ENCODE results near the gene ASF1A. TPM values are rescaled to one million over a fixed set of nuclear protein-coding genes. Genes with fewer than 3 reads are reported as not detected.

The ASF1A gene
- total RNA-seq, 2 donors from 2014 or later = 15.9 to 36.4 TPM

- H3K27ac Mint-ChIP-seq = no peak overlapping the region
- H3K9me3 Mint-ChIP-seq = no peaks in the 10 kb centered on the region
- ATAC-seq (no peak), DNase-seq (ENCODE audit: low spot score) (no peak)
- no peaks in the 10 kb centered on the region for H3K27me3 Mint-ChIP-seq
- H3K4me1 Mint-ChIP-seq (ENCODE audit: low read depth in 2 of 2) = peaks cover 0 to under 1% of the 10 kb centered on the region in 2 donors
- no peak overlapping the region for H3K4me3 Mint-ChIP-seq
- peaks cover 23% of the 10 kb centered on the region for H3K36me3 Mint-ChIP-seq
These were observed 14.5 kb downstream of the ASF1A start for GRCh38 chr6:118908441-118908840.

GRCh38 chr6:118912646-118913045 lies 18.7 kb downstream of the ASF1A start:
- H3K36me3 Mint-ChIP-seq = peaks cover 20% of the 10 kb centered on the region
- ATAC-seq = no peak
- H3K4me3 Mint-ChIP-seq = no peak overlapping the region
- no peaks in the 10 kb centered on the region for H3K4me1 Mint-ChIP-seq (ENCODE audit: low read depth in 2 of 2)
- H3K27me3 Mint-ChIP-seq = no peaks in the 10 kb centered on the region
- H3K9me3 Mint-ChIP-seq = no peaks in the 10 kb centered on the region
- H3K27ac Mint-ChIP-seq = no peak overlapping the region
- DNase-seq (ENCODE audit: low spot score) = no peak

- H3K9me3 Mint-ChIP-seq = no peaks in the 10 kb centered on the region
- H3K4me3 Mint-ChIP-seq = no peak overlapping the region
- peaks cover 21% of the 10 kb centered on the region for H3K36me3 Mint-ChIP-seq
- H3K4me1 Mint-ChIP-seq (ENCODE audit: low read depth in 2 of 2) = no peaks in the 10 kb centered on the region
- H3K27ac Mint-ChIP-seq = no peak overlapping the region
- ATAC-seq (no peak), DNase-seq (ENCODE audit: low spot score) (no peak)
- no peaks in the 10 kb centered on the region for H3K27me3 Mint-ChIP-seq
These were observed 19.2 kb downstream of the ASF1A start for GRCh38 chr6:118913161-118913560.

GRCh38 chr6:118914598-118914997 lies 20.6 kb downstream of the ASF1A start:
- H3K4me1 Mint-ChIP-seq (ENCODE audit: low read depth in 2 of 2) = no peaks in the 10 kb centered on the region
- no peak overlapping the region for H3K27ac Mint-ChIP-seq
- DNase-seq (ENCODE audit: low spot score) (no peak), ATAC-seq (no peak)
- H3K4me3 Mint-ChIP-seq = no peak overlapping the region
- H3K27me3 Mint-ChIP-seq = no peaks in the 10 kb centered on the region
- H3K9me3 Mint-ChIP-seq = no peaks in the 10 kb centered on the region
- H3K36me3 Mint-ChIP-seq = peaks cover 21% of the 10 kb centered on the region

- Mint-ChIP-seq H3K27me3 (no peaks in the 10 kb centered on the region), H3K4me1 (ENCODE audit: low read depth in 2 of 2) (no peaks in the 10 kb centered on the region), H3K9me3 (no peaks in the 10 kb centered on the region), H3K27ac (no peak overlapping the region), H3K36me3 (peaks cover 37% of the 10 kb centered on the region), H3K4me3 (no peak overlapping the region)
- DNase-seq (ENCODE audit: low spot score) (no peak), ATAC-seq (no peak)
These were observed 23.8 kb downstream of the ASF1A start for GRCh38 chr6:118917546-118918328.

GRCh38 chr6:118918329-118918725 lies 24.4 kb downstream of the ASF1A start:
- Mint-ChIP-seq H3K36me3 (peaks cover 32% of the 10 kb centered on the region), H3K4me3 (no peak overlapping the region), H3K4me1 (ENCODE audit: low read depth in 2 of 2) (no peaks in the 10 kb centered on the region), H3K9me3 (no peaks in the 10 kb centered on the region), H3K27me3 (no peaks in the 10 kb centered on the region), H3K27ac (no peak overlapping the region)
- ATAC-seq (no peak), DNase-seq (ENCODE audit: low spot score) (no peak)

GRCh38 chr6:118921084-118921483 lies 27.1 kb downstream of the ASF1A start:
- ATAC-seq = no peak
- Mint-ChIP-seq H3K36me3 (peaks cover 33% of the 10 kb centered on the region), H3K27ac (no peak overlapping the region), H3K27me3 (no peaks in the 10 kb centered on the region), H3K9me3 (no peaks in the 10 kb centered on the region), H3K4me1 (ENCODE audit: low read depth in 2 of 2) (peaks cover 0 to 2% of the 10 kb centered on the region in 2 donors), H3K4me3 (no peak overlapping the region)
- no peak for DNase-seq (ENCODE audit: low spot score)

- Mint-ChIP-seq H3K9me3 (no peaks in the 10 kb centered on the region), H3K36me3 (peaks cover 31% of the 10 kb centered on the region), H3K27ac (no peak overlapping the region), H3K27me3 (no peaks in the 10 kb centered on the region), H3K4me1 (ENCODE audit: low read depth in 2 of 2) (peaks cover 0 to 3% of the 10 kb centered on the region in 2 donors), H3K4me3 (no peak overlapping the region)
- ATAC-seq = no peak
- DNase-seq (ENCODE audit: low spot score) = no peak
These were observed 29.1 kb downstream of the ASF1A start for GRCh38 chr6:118923035-118923434.

- DNase-seq (ENCODE audit: low spot score) = no peak
- H3K4me1 Mint-ChIP-seq (ENCODE audit: low read depth in 2 of 2) = peaks cover 18 to 31% of the 10 kb centered on the region in 2 donors
- peaks cover 4% of the 10 kb centered on the region for H3K36me3 Mint-ChIP-seq
- ATAC-seq = no peak
- no peak overlapping the region for H3K27ac Mint-ChIP-seq
- H3K4me3 Mint-ChIP-seq = no peak overlapping the region
- no peaks in the 10 kb centered on the region for H3K27me3 Mint-ChIP-seq
- no peaks in the 10 kb centered on the region for H3K9me3 Mint-ChIP-seq
These were observed 36.7 kb downstream of the ASF1A start for GRCh38 chr6:118930680-118931079.

GRCh38 chr6:118931436-118931835 lies 37.5 kb downstream of the ASF1A start:
- H3K36me3 Mint-ChIP-seq = no peaks in the 10 kb centered on the region
- ATAC-seq = no peak
- no peak overlapping the region for H3K4me3 Mint-ChIP-seq
- no peak overlapping the region for H3K27ac Mint-ChIP-seq
- no peaks in the 10 kb centered on the region for H3K27me3 Mint-ChIP-seq
- H3K9me3 Mint-ChIP-seq = no peaks in the 10 kb centered on the region
- H3K4me1 Mint-ChIP-seq (ENCODE audit: low read depth in 2 of 2) = peaks cover 22 to 32% of the 10 kb centered on the region in 2 donors
- DNase-seq (ENCODE audit: low spot score) = no peak

GRCh38 chr6:118932421-118932820 lies 38.5 kb downstream of the ASF1A start:
- ATAC-seq (no peak), DNase-seq (ENCODE audit: low spot score) (no peak)
- no peaks in the 10 kb centered on the region for H3K36me3 Mint-ChIP-seq
- H3K9me3 Mint-ChIP-seq = no peaks in the 10 kb centered on the region
- peaks cover 25 to 32% of the 10 kb centered on the region in 2 donors for H3K4me1 Mint-ChIP-seq (ENCODE audit: low read depth in 2 of 2)
- peak overlapping the region in 1 of 2 donors; percentile 94 for H3K27ac Mint-ChIP-seq
- no peak overlapping the region for H3K4me3 Mint-ChIP-seq
- no peaks in the 10 kb centered on the region for H3K27me3 Mint-ChIP-seq

GRCh38 chr6:118933855-118934460 lies 40.0 kb downstream of the ASF1A start:
- DNase-seq (ENCODE audit: low spot score) (no peak), ATAC-seq (no peak)
- H3K27ac Mint-ChIP-seq = peak overlapping the region; percentile 86 to 94
- H3K36me3 Mint-ChIP-seq = no peaks in the 10 kb centered on the region
- peak overlapping the region; percentile 94 for H3K4me3 Mint-ChIP-seq
- peaks cover 25 to 32% of the 10 kb centered on the region in 2 donors for H3K4me1 Mint-ChIP-seq (ENCODE audit: low read depth in 2 of 2)
- H3K9me3 Mint-ChIP-seq = no peaks in the 10 kb centered on the region
- no peaks in the 10 kb centered on the region for H3K27me3 Mint-ChIP-seq

GRCh38 chr6:118934461-118935330 lies 40.7 kb downstream of the ASF1A start, which contains the start of gene MCM9:
TSS of gene MCM9 (minus strand) at chr6:118935159. CDS start at chr6:118931723, 3,436 bp downstream.
- no peaks in the 10 kb centered on the region for H3K36me3 Mint-ChIP-seq
- H3K9me3 Mint-ChIP-seq = no peaks in the 10 kb centered on the region
- peaks cover 25 to 32% of the 10 kb centered on the region in 2 donors for H3K4me1 Mint-ChIP-seq (ENCODE audit: low read depth in 2 of 2)
- peak; percentile 95 for DNase-seq (ENCODE audit: low spot score)
- no peaks in the 10 kb centered on the region for H3K27me3 Mint-ChIP-seq
- H3K4me3 Mint-ChIP-seq = peak within 1 kb of the TSS; percentile 94
- peak; percentile 98 for ATAC-seq
- peak within 1 kb of the TSS; percentile 86 to 94 for H3K27ac Mint-ChIP-seq

- H3K9me3 Mint-ChIP-seq = no peaks in the 10 kb centered on the region
- peak overlapping the region; percentile 94 for H3K4me3 Mint-ChIP-seq
- DNase-seq (ENCODE audit: low spot score) (no peak), ATAC-seq (no peak)
- no peaks in the 10 kb centered on the region for H3K27me3 Mint-ChIP-seq
- peaks cover 25 to 32% of the 10 kb centered on the region in 2 donors for H3K4me1 Mint-ChIP-seq (ENCODE audit: low read depth in 2 of 2)
- H3K27ac Mint-ChIP-seq = peak overlapping the region; percentile 86 to 94
- H3K36me3 Mint-ChIP-seq = no peaks in the 10 kb centered on the region
These were observed 41.3 kb downstream of the ASF1A start for GRCh38 chr6:118935331-118935668.
